SU-DHL-6 (cell line): Measurements from ENCODE around the gene CLPX.

ENCODE experiments used
- CTCF ChIP-seq: fragments of 200-600 bp; sonication (generic); IDR thresholded peaks from one replicate; pipeline ENCODE4 v1.5.1; 2017; ENCODE audit warnings: antibody characterized with exemption, mild to moderate bottlenecking, low read length, moderate library complexity; ENCODE audit not compliant: insufficient read depth, poor library complexity, severe bottlenecking
- EZH2phosphoT487 ChIP-seq: fragments of 200-600 bp; sonication (generic), shearing (Covaris generic); conservative IDR thresholded peaks from 2 replicates; pipeline ENCODE4 v1.6.1; 2018; ENCODE audit warnings: mild to moderate bottlenecking, antibody characterized with exemption, low read length, moderate library complexity, mixed read lengths

DNA sequence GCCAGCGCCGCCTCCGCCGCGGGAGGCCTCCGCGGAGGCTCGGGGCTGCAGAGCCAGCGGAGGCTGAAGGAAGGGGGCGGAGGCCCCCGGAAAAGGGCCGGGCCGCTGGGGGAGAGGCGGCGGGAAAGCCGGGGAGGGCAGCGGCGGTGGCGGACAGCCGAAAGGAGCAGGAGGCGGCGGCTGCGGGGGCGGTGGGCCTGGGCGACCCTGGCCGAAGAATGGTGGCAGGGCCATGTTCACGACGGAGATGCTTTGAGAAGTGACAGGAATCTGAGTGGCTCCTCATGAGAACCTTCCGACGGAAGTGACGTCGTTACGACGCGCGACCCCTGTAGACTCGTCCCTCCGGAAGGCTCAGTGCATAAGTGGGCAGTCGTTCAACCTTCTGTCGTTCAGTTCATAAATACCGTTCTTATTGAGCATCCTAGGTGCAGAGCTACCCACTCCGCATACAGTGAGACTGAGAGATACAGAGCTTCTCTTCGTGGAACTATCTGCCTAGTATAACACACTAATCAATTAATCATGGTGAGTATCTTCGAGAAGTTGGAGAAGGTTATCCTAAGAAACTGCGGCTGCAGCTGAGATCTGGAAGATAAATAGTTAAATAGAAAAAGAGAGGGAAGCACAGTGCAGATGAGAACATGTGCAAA, 51.5 kb downstream of the CLPX start, which contains the start of gene PDCD7:
- TF ChIP-seq CTCF, result no peak
- TF ChIP-seq EZH2phosphoT487, result no peak
